ENCODE data around the gene RGMB. TPM values are rescaled to one million over a fixed set of nuclear protein-coding genes. Genes with fewer than 3 reads are reported as not detected.

The RGMB gene
- total RNA-seq, 1 experiment from 2014 or later: 35.8 TPM

DNA sequence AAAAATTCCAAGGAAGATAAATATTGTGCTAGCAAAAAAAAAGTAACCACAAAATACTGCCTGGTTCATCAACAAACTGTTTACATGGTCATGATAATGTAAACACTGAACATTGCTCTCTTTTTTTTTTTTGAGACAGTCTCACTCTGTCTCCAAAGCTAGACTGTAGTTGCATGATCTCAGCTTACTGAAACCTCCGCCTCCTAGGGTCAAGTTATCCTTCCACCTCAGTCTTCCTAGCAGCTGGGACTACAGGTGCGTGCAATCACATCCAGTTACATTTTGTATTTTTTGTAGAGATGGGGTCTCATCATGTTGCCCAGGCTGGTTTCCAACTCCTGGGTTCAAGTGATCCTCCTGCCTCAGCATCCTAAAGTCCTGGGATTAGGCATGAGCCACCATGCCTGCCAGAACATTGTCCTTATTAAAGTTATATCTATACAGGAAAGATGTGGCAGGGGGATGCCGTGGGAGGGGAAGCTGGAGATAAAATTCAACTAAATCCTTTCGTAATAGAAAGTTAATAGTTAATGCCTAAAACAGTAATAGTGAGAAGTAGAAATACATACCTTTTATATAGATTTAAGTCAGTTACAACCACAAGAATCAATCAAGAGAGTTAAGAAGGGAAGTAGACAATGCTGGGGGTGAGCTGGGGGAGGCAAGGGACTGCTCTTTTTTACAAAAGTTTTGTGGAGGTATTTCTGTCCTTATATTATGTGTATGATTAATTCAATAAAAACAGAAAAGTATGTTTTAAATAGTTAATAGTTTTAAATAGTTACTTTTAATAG lies 52.3 kb downstream of the RGMB start:
- Mint-ChIP-seq H3K27me3 (ENCODE audit: unreplicated experiment) (no peaks in the 10 kb centered on the region), H3K27ac (ENCODE audit: unreplicated experiment) (no peak overlapping the region), H3K4me3 (ENCODE audit: low read depth, unreplicated experiment) (no peak overlapping the region), H3K9me3 (ENCODE audit: low read depth, unreplicated experiment) (peaks cover 5% of the 10 kb centered on the region), H3K4me1 (ENCODE audit: low read depth, unreplicated experiment) (no peaks in the 10 kb centered on the region), H3K36me3 (ENCODE audit: insufficient read depth, unreplicated experiment) (no peaks in the 10 kb centered on the region)
- intact Hi-C loops (cut with micrococcal nuclease; ENCODE audit: unreplicated experiment): loop anchor here (5.0 to 10.0 kb wide), 2 partner anchors 1401 to 1593 kb away; no protein-coding TSS in a partner anchor
- no peak for DNase-seq
- CTCF ChIA-PET: no interaction called here
- TF ChIP-seq, protein P1, sequence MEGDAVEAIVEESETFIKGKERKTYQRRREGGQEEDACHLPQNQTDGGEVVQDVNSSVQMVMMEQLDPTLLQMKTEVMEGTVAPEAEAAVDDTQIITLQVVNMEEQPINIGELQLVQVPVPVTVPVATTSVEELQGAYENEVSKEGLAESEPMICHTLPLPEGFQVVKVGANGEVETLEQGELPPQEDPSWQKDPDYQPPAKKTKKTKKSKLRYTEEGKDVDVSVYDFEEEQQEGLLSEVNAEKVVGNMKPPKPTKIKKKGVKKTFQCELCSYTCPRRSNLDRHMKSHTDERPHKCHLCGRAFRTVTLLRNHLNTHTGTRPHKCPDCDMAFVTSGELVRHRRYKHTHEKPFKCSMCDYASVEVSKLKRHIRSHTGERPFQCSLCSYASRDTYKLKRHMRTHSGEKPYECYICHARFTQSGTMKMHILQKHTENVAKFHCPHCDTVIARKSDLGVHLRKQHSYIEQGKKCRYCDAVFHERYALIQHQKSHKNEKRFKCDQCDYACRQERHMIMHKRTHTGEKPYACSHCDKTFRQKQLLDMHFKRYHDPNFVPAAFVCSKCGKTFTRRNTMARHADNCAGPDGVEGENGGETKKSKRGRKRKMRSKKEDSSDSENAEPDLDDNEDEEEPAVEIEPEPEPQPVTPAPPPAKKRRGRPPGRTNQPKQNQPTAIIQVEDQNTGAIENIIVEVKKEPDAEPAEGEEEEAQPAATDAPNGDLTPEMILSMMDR (IDR thresholded peaks at IDR 0.05; ENCODE audit: unreplicated experiment): no peak
- BruUV-seq (replicated peaks): no TSS peak

DNA sequence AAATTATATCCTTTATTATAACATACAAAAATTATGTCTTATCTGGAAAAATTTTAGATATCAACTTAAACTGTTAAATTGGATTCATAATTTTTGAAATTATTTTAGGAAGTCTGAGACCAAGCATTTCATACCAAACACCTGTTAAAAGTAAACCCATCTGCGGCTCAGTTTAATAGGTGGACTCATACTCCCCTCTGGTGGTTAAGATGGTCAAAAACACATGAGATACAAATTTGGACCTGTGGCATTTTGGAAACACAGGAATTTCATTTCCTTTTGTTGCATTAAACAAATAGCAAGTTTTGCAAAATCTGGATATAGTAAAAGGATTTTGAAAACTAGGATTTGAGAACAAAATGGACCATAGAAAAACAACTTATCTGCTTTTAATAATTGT lies 53.7 kb downstream of the RGMB start:
- peak; percentile 39 for DNase-seq
- Mint-ChIP-seq H3K9me3 (ENCODE audit: low read depth, unreplicated experiment) (no peaks in the 10 kb centered on the region), H3K4me1 (ENCODE audit: low read depth, unreplicated experiment) (no peaks in the 10 kb centered on the region), H3K27ac (ENCODE audit: unreplicated experiment) (no peak overlapping the region), H3K36me3 (ENCODE audit: insufficient read depth, unreplicated experiment) (no peaks in the 10 kb centered on the region), H3K4me3 (ENCODE audit: low read depth, unreplicated experiment) (no peak overlapping the region), H3K27me3 (ENCODE audit: unreplicated experiment) (no peaks in the 10 kb centered on the region)
- TF ChIP-seq, protein P1 (IDR thresholded peaks at IDR 0.05; ENCODE audit: unreplicated experiment): peak; percentile 29
- no TSS peak for BruUV-seq (replicated peaks)
- CTCF ChIA-PET: no interaction called here
- intact Hi-C loops (cut with micrococcal nuclease; ENCODE audit: unreplicated experiment): loop anchor here (1.0 to 10.0 kb wide), 4 partner anchors 54 to 1595 kb away; partner anchors contain the start of gene RGMB

GRCh38 chr5:98827588-98828284 lies 54.3 kb downstream of the RGMB start:
- BruUV-seq (replicated peaks): no TSS peak
- intact Hi-C loops (cut with micrococcal nuclease; ENCODE audit: unreplicated experiment): loop anchor here (1.0 to 10.0 kb wide), 4 partner anchors 54 to 1595 kb away; partner anchors contain the start of gene RGMB
- Mint-ChIP-seq H3K27me3 (ENCODE audit: unreplicated experiment) (no peaks in the 10 kb centered on the region), H3K4me3 (ENCODE audit: low read depth, unreplicated experiment) (no peak overlapping the region), H3K9me3 (ENCODE audit: low read depth, unreplicated experiment) (no peaks in the 10 kb centered on the region), H3K4me1 (ENCODE audit: low read depth, unreplicated experiment) (no peaks in the 10 kb centered on the region), H3K36me3 (ENCODE audit: insufficient read depth, unreplicated experiment) (no peaks in the 10 kb centered on the region), H3K27ac (ENCODE audit: unreplicated experiment) (no peak overlapping the region)
- CTCF ChIA-PET: no interaction called here
- no peak for DNase-seq
- TF ChIP-seq, protein P1 (IDR thresholded peaks at IDR 0.05; ENCODE audit: unreplicated experiment): no peak

DNA sequence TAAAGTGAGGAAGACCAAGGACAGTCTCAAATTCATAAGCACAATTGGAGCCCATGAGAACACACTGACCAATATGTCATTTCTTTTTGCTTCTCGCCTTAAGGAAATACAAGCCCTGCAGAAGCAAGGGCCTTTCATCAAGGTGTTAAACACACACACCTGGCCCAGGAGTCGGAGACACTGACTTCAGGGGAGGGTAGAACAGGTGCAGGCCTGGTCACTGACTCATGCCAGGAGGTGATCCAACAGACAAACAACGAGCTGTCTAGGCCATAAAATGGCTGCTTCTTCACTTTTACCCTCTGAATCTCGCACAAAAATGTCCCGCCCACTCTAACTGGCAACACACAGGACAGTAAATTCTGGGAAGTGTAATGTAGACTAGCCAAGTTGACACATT lies 62.7 kb downstream of the RGMB start:
- CTCF ChIA-PET: no interaction called here
- H3K4me3 Mint-ChIP-seq (ENCODE audit: low read depth, unreplicated experiment): no peak overlapping the region
- intact Hi-C loops (cut with micrococcal nuclease; ENCODE audit: unreplicated experiment): loop anchor here (5.0 kb wide), 1 partner anchor 226 kb away; no protein-coding TSS in a partner anchor
- no peaks in the 10 kb centered on the region for H3K9me3 Mint-ChIP-seq (ENCODE audit: low read depth, unreplicated experiment)
- H3K27ac Mint-ChIP-seq (ENCODE audit: unreplicated experiment): no peak overlapping the region
- TF ChIP-seq, protein P1 (IDR thresholded peaks at IDR 0.05; ENCODE audit: unreplicated experiment): no peak
- no peak for DNase-seq
- no peaks in the 10 kb centered on the region for H3K36me3 Mint-ChIP-seq (ENCODE audit: insufficient read depth, unreplicated experiment)
- no TSS peak for BruUV-seq (replicated peaks)
- no peaks in the 10 kb centered on the region for H3K4me1 Mint-ChIP-seq (ENCODE audit: low read depth, unreplicated experiment)
- H3K27me3 Mint-ChIP-seq (ENCODE audit: unreplicated experiment): no peaks in the 10 kb centered on the region
